K562 (cell line): ENCODE measurements around the gene HEMGN. TPM values are rescaled to one million over a fixed set of nuclear protein-coding genes. Genes with fewer than 3 reads are reported as not detected.
A peak's percentile ranks its signal among the peaks of the same experiment; 100 is the strongest.

Source experiments
- CUX1 ChIP-seq: fragments of 200-800 bp; sonication (Bioruptor generic); IDR thresholded peaks from 2 replicates; pipeline ENCODE4 v1.6.1; 2016; ENCODE audit warnings: missing genetic modification characterization, missing compliant biosample characterization
- DMBX1 ChIP-seq: fragments of 250-450 bp; sonication (Bioruptor Pico); IDR thresholded peaks from 2 replicates; pipeline ENCODE4 v1.8.0; 2022; ENCODE audit warnings: inconsistent platforms, mild to moderate bottlenecking, moderate library complexity, borderline replicate concordance
- FUS ChIP-seq: fragments of 200-400 bp; formaldehyde crosslinking; optimal IDR thresholded peaks from 2 replicates; pipeline ENCODE3; 2017; ENCODE audit warnings: low read depth, low read length
- HBP1 ChIP-seq: fragments of 450-650 bp; formaldehyde crosslinking; IDR thresholded peaks from 2 replicates; pipeline ENCODE4 v1.4.0; 2022; ENCODE audit warnings: missing genetic modification characterization
- JUN ChIP-seq, 2 experiments: sonication (generic) in 1 of 2; formaldehyde crosslinking in 1 of 2; IDR thresholded peaks; 2 replicates each; pipeline versions ENCODE4 v1.6.1 to v1.8.0; 2012 to 2022; ENCODE audit warnings: borderline replicate concordance in 2 of 2, mild to moderate bottlenecking in 2 of 2, improper control_type of control experiment in 1 of 2, low read depth in 1 of 2, low read length in 1 of 2, missing genetic modification reagents in 1 of 2
- JUND ChIP-seq, 2 experiments: IDR thresholded peaks; 2 replicates in 1 of 2; 3 replicates in 1 of 2; pipeline ENCODE4 v1.6.1; 2011; ENCODE audit warnings: borderline replicate concordance in 2 of 2, low read depth in 2 of 2, low read length in 2 of 2, improper control_type of control experiment in 1 of 2, missing biosample characterization in 1 of 2, missing genetic modification characterization in 1 of 2, missing genetic modification reagents in 1 of 2
- LEF1 ChIP-seq: fragments of 450-650 bp; IDR thresholded peaks from 2 replicates; pipeline ENCODE4 v1.6.1; 2016; ENCODE audit warnings: mild to moderate bottlenecking
- MEF2D ChIP-seq: conservative IDR thresholded peaks from 2 replicates; pipeline ENCODE4 v1.6.1; 2016; ENCODE audit warnings: low read depth, missing genetic modification characterization, missing compliant biosample characterization
- MXD1 ChIP-seq: fragments of 250-450 bp; sonication (Bioruptor Pico); IDR thresholded peaks from 2 replicates; pipeline ENCODE4 v1.8.0; 2021; ENCODE audit warnings: borderline replicate concordance, mild to moderate bottlenecking, moderate library complexity; ENCODE audit not compliant: poor library complexity, severe bottlenecking
- NBN ChIP-seq: fragments of 450-650 bp; IDR thresholded peaks from 2 replicates; pipeline ENCODE4 v1.6.1; 2016; ENCODE audit warnings: low read depth, mild to moderate bottlenecking
- NCOR1 ChIP-seq: fragments of 450-650 bp; IDR thresholded peaks from 2 replicates; pipeline ENCODE4 v1.6.1; 2016; ENCODE audit warnings: mild to moderate bottlenecking, moderate library complexity
- NFIC ChIP-seq: fragments of 450-650 bp; IDR thresholded peaks from 2 replicates; pipeline ENCODE4 v1.6.1; 2017; ENCODE audit warnings: mild to moderate bottlenecking, inconsistent platforms
- NFXL1 ChIP-seq: fragments of 450-650 bp; formaldehyde crosslinking; IDR thresholded peaks from 2 replicates; pipeline ENCODE4 v1.4.0; 2021; ENCODE audit warnings: mild to moderate bottlenecking
- SAFB ChIP-seq: fragments of 200-400 bp; formaldehyde crosslinking; IDR thresholded peaks from 2 replicates; pipeline ENCODE4 v1.6.1; 2017; ENCODE audit warnings: low read depth, low read length, borderline replicate concordance
- TAL1 ChIP-seq: fragments of 450-650 bp; IDR thresholded peaks from 2 replicates; pipeline ENCODE4 v1.6.1; 2016; ENCODE audit warnings: mild to moderate bottlenecking
- ZBTB2 ChIP-seq: fragments of 450-650 bp; IDR thresholded peaks from 2 replicates; pipeline ENCODE4 v1.6.1; 2016; ENCODE audit warnings: antibody characterized with exemption
- ZNF507 ChIP-seq: conservative IDR thresholded peaks from 2 replicates; pipeline ENCODE4 v1.6.1; 2017; ENCODE audit warnings: missing genetic modification characterization, missing compliant biosample characterization
- ZNF589 ChIP-seq: fragments of 200-800 bp; sonication (Bioruptor generic); IDR thresholded peaks from 2 replicates; pipeline ENCODE4 v1.6.1; 2016; ENCODE audit warnings: low read depth, missing genetic modification characterization, missing compliant biosample characterization
- polyA plus RNA-seq, 8 experiments: library from polyadenylated mRNA; depleted of rRNA in 4 of 8; stranded (reverse) in 5 of 8; unstranded in 3 of 8; fragments of >200 nt; fragmentation: Nextera tagmentation in 2 of 8; fragmentation: Illumina TruSeq in 1 of 8; extraction: Ambion mirVana in 2 of 8; extraction: Trizol in 1 of 8; gene quantifications; 2 replicates each; pipeline versions ENCODE4 v1.2.1 to v1.2.3, GENCODE V29; 2011 to 2014; ENCODE audit warnings: inconsistent platforms in 1 of 8, missing spikeins in 1 of 8
- total RNA-seq, 7 experiments: library from RNA; depleted of rRNA in 6 of 7; stranded (reverse); fragments of >200 nt in 6 of 7; fragmentation: Illumina TruSeq in 2 of 7; extraction: Trizol in 2 of 7; gene quantifications; 2 replicates each; pipeline versions ENCODE4 v1.2.1 to v1.2.3, GENCODE V29; 2011 to 2021; ENCODE audit warnings: low replicate concordance in 1 of 7

Gene HEMGN
- total and polyA plus RNA-seq, 9 of the 15 experiments (the other 6 are each of a cell fraction or from before 2014, with no cell fraction given) = 56.3 to 258 (median 137) TPM

GRCh38 chr9:97940233-97940632, 2.3 kb upstream of the HEMGN start (continued):
- 0 out of 2 replicates have a peak, but pooled peaks have one; percentile 0 for TF ChIP-seq JUN (IDR thresholded peaks at IDR 0.05; ENCODE audit: borderline replicate concordance, low read depth, low read length)
- TF ChIP-seq JUN (CRISPR knock-in tag; IDR thresholded peaks at IDR 0.05; ENCODE audit: borderline replicate concordance) = no peak
- peak; percentile 88 for TF ChIP-seq NCOR1
- no peak for TF ChIP-seq NFXL1 (CRISPR knock-in tag)
- TF ChIP-seq NFIC = peak; percentile 58; the same call in 1 of the 2 replicates
- peak; percentile 35; the same call in 1 of the 2 replicates for TF ChIP-seq LEF1
- TF ChIP-seq ZNF507 (tag) = no peak
- no peak; the same call in 1 of the 2 replicates for TF ChIP-seq JUND (IDR thresholded peaks at IDR 0.05; ENCODE audit: borderline replicate concordance, low read depth, low read length)
- TF ChIP-seq JUND (tag; IDR thresholded peaks at IDR 0.05; ENCODE audit: borderline replicate concordance, low read depth, low read length) = peak; percentile 62; the same call in 2 of the 3 replicates
- no peak for TF ChIP-seq SAFB
- TF ChIP-seq MEF2D (tag) = no peak
- 0 out of 2 replicates have a peak, but pooled peaks have one; percentile 45 for TF ChIP-seq ZNF589 (CRISPR knock-in tag)
- 0 out of 2 replicates have a peak, but pooled peaks have one; percentile 31 for TF ChIP-seq ZBTB2
- no peak for TF ChIP-seq CUX1 (CRISPR knock-in tag)
- no peak for TF ChIP-seq FUS
- TF ChIP-seq NBN = 0 out of 2 replicates have a peak, but pooled peaks have one; percentile 26
- no peak for TF ChIP-seq MXD1 (CRISPR knock-in tag)
- no peak for TF ChIP-seq HBP1 (CRISPR knock-in tag)
- no peak for TF ChIP-seq DMBX1 (CRISPR knock-in tag)
- peak; percentile 87 for TF ChIP-seq TAL1
